Measurements from ENCODE around the gene ZNRF4. TPM values are rescaled to one million over a fixed set of nuclear protein-coding genes. Genes with fewer than 3 reads are reported as not detected.
"Not testable (repeated sequence)": the region's sequence is repeated elsewhere in the genome, so short reads cannot be mapped to it uniquely, and the experiment has no call there.

Gene ZNRF4
- total RNA-seq, 1 donor from 2014 or later, result not detected

DNA sequence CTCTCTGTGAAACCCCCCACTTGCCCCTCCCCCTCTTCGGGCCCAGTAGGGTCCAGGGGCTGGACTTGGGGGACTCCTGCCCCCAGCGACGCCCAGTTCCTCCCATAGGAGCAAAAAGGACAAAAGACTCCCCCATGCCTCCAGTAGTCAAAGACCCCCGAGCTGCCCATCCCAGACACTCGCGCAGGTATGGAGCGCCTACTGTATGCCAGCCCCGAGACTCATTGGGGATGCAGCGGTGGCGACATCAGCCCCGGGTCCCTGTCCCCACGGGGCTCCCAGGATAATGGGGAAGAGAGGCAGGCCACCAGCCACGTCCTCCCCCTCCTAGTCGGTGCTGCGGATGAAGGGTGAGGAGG lies 18.3 kb upstream of the ZNRF4 start:
- intact Hi-C loops (cut with DNase I), result no loop called here
- no peaks in the 10 kb centered on the region for H3K9me3 ChIP-seq
- TF ChIP-seq, protein P1, sequence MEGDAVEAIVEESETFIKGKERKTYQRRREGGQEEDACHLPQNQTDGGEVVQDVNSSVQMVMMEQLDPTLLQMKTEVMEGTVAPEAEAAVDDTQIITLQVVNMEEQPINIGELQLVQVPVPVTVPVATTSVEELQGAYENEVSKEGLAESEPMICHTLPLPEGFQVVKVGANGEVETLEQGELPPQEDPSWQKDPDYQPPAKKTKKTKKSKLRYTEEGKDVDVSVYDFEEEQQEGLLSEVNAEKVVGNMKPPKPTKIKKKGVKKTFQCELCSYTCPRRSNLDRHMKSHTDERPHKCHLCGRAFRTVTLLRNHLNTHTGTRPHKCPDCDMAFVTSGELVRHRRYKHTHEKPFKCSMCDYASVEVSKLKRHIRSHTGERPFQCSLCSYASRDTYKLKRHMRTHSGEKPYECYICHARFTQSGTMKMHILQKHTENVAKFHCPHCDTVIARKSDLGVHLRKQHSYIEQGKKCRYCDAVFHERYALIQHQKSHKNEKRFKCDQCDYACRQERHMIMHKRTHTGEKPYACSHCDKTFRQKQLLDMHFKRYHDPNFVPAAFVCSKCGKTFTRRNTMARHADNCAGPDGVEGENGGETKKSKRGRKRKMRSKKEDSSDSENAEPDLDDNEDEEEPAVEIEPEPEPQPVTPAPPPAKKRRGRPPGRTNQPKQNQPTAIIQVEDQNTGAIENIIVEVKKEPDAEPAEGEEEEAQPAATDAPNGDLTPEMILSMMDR (IDR thresholded peaks at IDR 0.05), result no peak
- H3K36me3 ChIP-seq, result no peaks in the 10 kb centered on the region
- ATAC-seq (no peak), DNase-seq (no peak)
- H3K27me3 ChIP-seq, result peaks cover 13% of the 10 kb centered on the region
- H3K4me1 ChIP-seq, result no peaks in the 10 kb centered on the region
- H3K27ac ChIP-seq, result no peak overlapping the region
- H3K4me3 ChIP-seq, result no peak overlapping the region

DNA sequence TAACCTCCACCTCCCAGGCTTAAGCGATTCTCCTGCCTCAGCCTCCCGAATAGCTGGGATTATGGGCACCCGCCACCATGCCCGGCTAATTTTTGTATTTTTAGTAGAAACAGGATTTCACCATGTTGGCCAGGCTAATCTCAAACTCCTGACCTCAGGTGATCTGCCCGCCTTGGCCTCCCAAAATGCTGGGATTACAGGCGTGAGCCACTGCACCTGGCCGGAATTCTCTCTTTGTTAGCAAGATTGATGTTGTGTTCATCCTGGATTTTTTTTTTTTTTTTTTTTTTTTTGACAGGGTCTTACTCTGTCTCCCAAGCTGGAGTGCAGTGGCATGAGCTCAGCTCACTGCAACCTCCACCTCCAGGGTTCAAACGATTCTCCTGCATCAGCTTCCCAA lies 16.5 kb upstream of the ZNRF4 start:
- H3K9me3 ChIP-seq, result not testable (repeated sequence)

DNA sequence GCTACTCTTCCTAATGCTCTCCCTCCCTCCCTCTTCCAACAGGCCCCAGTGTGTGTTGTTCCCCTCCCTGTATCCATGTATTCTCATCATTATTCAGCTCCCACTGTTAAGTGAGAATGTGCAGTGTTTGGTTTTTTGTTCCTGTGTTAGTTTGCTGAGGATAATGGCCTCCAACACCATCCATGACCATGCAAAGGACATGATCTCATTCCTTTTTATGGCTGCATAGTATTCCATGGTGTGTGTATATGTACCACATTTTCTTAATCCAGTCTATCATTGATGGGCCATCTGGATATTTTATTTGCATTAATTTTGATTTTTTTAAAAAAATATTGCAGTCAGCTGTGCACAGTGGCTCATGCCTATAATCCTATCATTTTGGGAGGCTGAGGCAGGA lies 15.8 kb upstream of the ZNRF4 start:
- intact Hi-C loops (cut with DNase I), result no loop called here
- DNase-seq (no peak), ATAC-seq (no peak)
- H3K9me3 ChIP-seq, result no peaks in the 10 kb centered on the region
- no peaks in the 10 kb centered on the region for H3K36me3 ChIP-seq
- H3K4me3 ChIP-seq, result no peak overlapping the region
- H3K4me1 ChIP-seq, result no peaks in the 10 kb centered on the region
- TF ChIP-seq, protein P1 (IDR thresholded peaks at IDR 0.05), result no peak
- H3K27ac ChIP-seq, result no peak overlapping the region
- H3K27me3 ChIP-seq, result peaks cover 13% of the 10 kb centered on the region

More for the DNA sequence above, 16.5 kb upstream of the ZNRF4 start:
- ATAC-seq; H3K4me3 ChIP-seq; H3K27ac ChIP-seq; H3K4me1 ChIP-seq; intact Hi-C loops (cut with DNase I); H3K36me3 ChIP-seq; DNase-seq: not testable (repeated sequence)
- H3K27me3 ChIP-seq, result peaks cover 13% of the 10 kb centered on the region

DNA sequence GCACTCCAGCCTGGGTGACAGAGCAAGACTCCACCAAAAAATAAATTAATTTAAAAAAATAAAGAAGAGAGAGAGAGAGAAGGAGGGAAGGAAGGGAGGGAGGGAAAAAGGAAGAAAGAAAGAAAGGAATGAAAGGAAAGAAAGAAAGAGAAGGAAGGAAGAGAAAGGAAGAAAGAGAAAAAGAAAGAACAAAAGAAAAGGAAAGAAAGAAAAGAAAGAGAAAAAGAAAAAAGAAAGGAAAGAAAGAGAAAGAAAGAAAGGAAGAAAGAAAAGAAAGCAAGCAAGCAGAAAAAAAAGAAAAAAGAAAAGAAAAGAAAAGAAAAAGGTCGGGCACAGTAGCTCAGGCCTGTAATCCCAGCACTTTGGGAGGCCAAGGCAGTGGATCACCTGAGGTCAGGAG lies 14.9 kb upstream of the ZNRF4 start:
- H3K36me3 ChIP-seq, result no peaks in the 10 kb centered on the region
- no peak for ATAC-seq
- H3K4me1 ChIP-seq, result no peaks in the 10 kb centered on the region
- no peak overlapping the region for H3K27ac ChIP-seq
- H3K4me3 ChIP-seq, result no peak overlapping the region
- peaks cover 13% of the 10 kb centered on the region for H3K27me3 ChIP-seq
- no peak for DNase-seq
- no peaks in the 10 kb centered on the region for H3K9me3 ChIP-seq
- TF ChIP-seq, protein P1 (IDR thresholded peaks at IDR 0.05), result no peak
- intact Hi-C loops (cut with DNase I), result no loop called here

DNA sequence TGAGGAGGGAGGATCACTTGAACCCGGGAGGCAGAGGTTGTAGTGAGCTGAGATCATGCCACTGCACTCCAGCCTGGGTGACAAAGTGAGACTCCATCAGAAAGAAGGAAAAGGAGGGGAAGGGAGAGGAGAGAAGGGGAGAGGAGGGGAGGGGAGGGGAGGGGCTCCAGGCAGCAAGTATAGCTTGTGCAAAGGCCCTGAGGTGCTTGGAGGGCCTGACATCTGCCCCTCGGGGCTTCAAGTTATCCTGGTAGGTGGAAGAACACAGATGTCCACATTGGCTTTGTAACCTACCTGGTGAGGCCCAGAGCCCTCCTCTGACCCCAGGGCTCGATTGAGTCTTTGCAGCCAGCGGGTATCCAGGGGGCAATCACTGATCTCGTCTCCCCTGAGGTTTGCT lies 11.5 kb upstream of the ZNRF4 start:
- no peak overlapping the region for H3K4me3 ChIP-seq
- TF ChIP-seq, protein P1 (IDR thresholded peaks at IDR 0.05), result no peak
- H3K9me3 ChIP-seq, result no peaks in the 10 kb centered on the region
- H3K27ac ChIP-seq, result no peak overlapping the region
- ATAC-seq, result no peak
- intact Hi-C loops (cut with DNase I), result no loop called here
- no peaks in the 10 kb centered on the region for H3K36me3 ChIP-seq
- no peaks in the 10 kb centered on the region for H3K4me1 ChIP-seq
- DNase-seq, result no peak
- peaks cover 15% of the 10 kb centered on the region for H3K27me3 ChIP-seq

DNA sequence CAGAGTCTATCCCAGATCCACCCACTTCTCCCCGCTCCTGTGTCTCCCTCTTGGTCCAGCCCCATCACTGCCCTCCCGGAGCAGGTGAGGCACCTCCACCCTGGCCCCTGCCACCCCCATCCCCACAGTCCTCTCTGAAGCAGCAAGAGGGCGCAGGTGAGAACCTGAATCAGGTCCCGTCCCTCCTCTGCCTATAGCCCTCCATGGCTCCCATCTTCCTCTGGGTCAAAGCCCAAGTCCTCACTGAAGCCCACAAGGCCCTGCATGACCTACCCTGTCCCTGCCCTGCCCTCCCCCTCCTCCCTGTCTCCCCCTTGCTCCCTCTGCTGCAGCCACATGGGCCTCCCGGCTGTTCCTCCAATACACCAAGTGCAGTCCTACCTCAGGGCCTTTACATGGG lies 10.8 kb upstream of the ZNRF4 start:
- Histone ChIP-seq H3K36me3 (no peaks in the 10 kb centered on the region), H3K4me1 (no peaks in the 10 kb centered on the region), H3K9me3 (no peaks in the 10 kb centered on the region), H3K27me3 (peaks cover 16% of the 10 kb centered on the region), H3K27ac (no peak overlapping the region), H3K4me3 (no peak overlapping the region)
- DNase-seq (no peak), ATAC-seq (peak; percentile 23)
- intact Hi-C loops (cut with DNase I), result no loop called here
- TF ChIP-seq, protein P1 (IDR thresholded peaks at IDR 0.05), result no peak
